Stimulated activated CD4-positive, alpha-beta T cell treated with anti-CD3 and anti-CD28 coated beads, Interleukin-12 subunit alpha, Interleukin-12 subunit beta, amount 100 ng/mL, for 24 hours (primary cell): Measurements from ENCODE around the gene FRMD5.
"Not testable (repeated sequence)": the region's sequence is repeated elsewhere in the genome, so short reads cannot be mapped to it uniquely, and the experiment has no call there.

Source experiments
- DNase-seq, 2 experiments: peaks; one replicate each; pipeline ENCODE4 v3.0.0-alpha.2; 2020; ENCODE audit warnings: low read depth in 2 of 2

FRMD5 gene

GRCh38 chr15:44195151-44195740 lies at the start of gene FRMD5:
Gene FRMD5 (minus strand): TSS chr15:44195271.
- peak; percentile 77 to 86 for DNase-seq

GRCh38 chr15:44243829-44244228 lies 48.8 kb upstream of the FRMD5 start:
- no peak for DNase-seq

- DNase-seq, result no peak
These were observed 48.1 kb upstream of the FRMD5 start for GRCh38 chr15:44243141-44243540.

GRCh38 chr15:44231842-44232241 lies 36.8 kb upstream of the FRMD5 start:
- DNase-seq, result no peak

GRCh38 chr15:44229301-44229700 lies 34.2 kb upstream of the FRMD5 start:
- not testable (repeated sequence) for DNase-seq

GRCh38 chr15:44227584-44227983 lies 32.5 kb upstream of the FRMD5 start:
- DNase-seq, result no peak

GRCh38 chr15:44227001-44227400 lies 31.9 kb upstream of the FRMD5 start:
- not testable (repeated sequence) for DNase-seq

GRCh38 chr15:44222478-44222877 lies 27.4 kb upstream of the FRMD5 start:
- no peak for DNase-seq

GRCh38 chr15:44219073-44219472 lies 24.0 kb upstream of the FRMD5 start:
- DNase-seq, result no peak

- no peak for DNase-seq
These were observed 21.9 kb upstream of the FRMD5 start for GRCh38 chr15:44216958-44217357.

GRCh38 chr15:44215594-44215993 lies 20.5 kb upstream of the FRMD5 start:
- DNase-seq, result no peak

- DNase-seq, result no peak
These were observed 13.9 kb upstream of the FRMD5 start for GRCh38 chr15:44208956-44209355.

- no peak for DNase-seq
These were observed 12.6 kb upstream of the FRMD5 start for GRCh38 chr15:44207643-44208042.

GRCh38 chr15:44199393-44199792 lies 4.3 kb upstream of the FRMD5 start:
- no peak for DNase-seq

- peak; percentile 5 to 24 for DNase-seq
These were observed 534 bp downstream of the FRMD5 start for GRCh38 chr15:44194323-44195150.

- DNase-seq, result no peak
These were observed 1.3 kb downstream of the FRMD5 start for GRCh38 chr15:44193651-44194322.

- no peak for DNase-seq
These were observed 6.3 kb downstream of the FRMD5 start for GRCh38 chr15:44188795-44189194.

GRCh38 chr15:44186705-44187104 lies 8.4 kb downstream of the FRMD5 start:
- DNase-seq, result no peak

- no peak for DNase-seq
These were observed 11.7 kb downstream of the FRMD5 start for GRCh38 chr15:44183363-44183762.

GRCh38 chr15:44181410-44181809 lies 13.7 kb downstream of the FRMD5 start:
- DNase-seq, result no peak

- DNase-seq, result no peak
These were observed 17.9 kb downstream of the FRMD5 start for GRCh38 chr15:44177139-44177538.

- no peak for DNase-seq
These were observed 21.3 kb downstream of the FRMD5 start for GRCh38 chr15:44173813-44174212.

- no peak for DNase-seq
These were observed 31.7 kb downstream of the FRMD5 start for GRCh38 chr15:44163370-44163769.
